SK-N-SH (cell line): ENCODE measurements around the gene SOX11. TPM values are rescaled to one million over a fixed set of nuclear protein-coding genes. Genes with fewer than 3 reads are reported as not detected.

ENCODE experiments used
- CTCF ChIA-PET: fragments of 300-600, 350-600 bp; formaldehyde crosslinking; extraction: SDS; loops from one replicate; lab custom pipeline; 2021; lab: Yijun Ruan, JAX
- POLR2A ChIA-PET: fragments of 350-600 bp; sonication (Branson Sonifier 250); formaldehyde crosslinking; extraction: SDS; loops from one replicate; lab custom pipeline; 2020; ENCODE audit warnings: antibody characterized with exemption, inconsistent platforms; lab: Yijun Ruan, JAX
- DNase-seq: peaks from one replicate; pipeline ENCODE4 v3.0.0; 2012
- H2AFZ ChIP-seq: fragments of 200-600 bp; sonication (generic); 2 replicates; pipeline ENCODE4 v1.8.1; 2016; ENCODE audit warnings: antibody characterized with exemption, mild to moderate bottlenecking, low read depth
- H3F3A ChIP-seq: fragments of 200-600 bp; sonication (generic); replicated peaks from 2 replicates; pipeline ENCODE3; 2016; ENCODE audit warnings: antibody characterized with exemption, mild to moderate bottlenecking; ENCODE audit not compliant: insufficient read depth
- H3K27ac ChIP-seq, 2 experiments: fragments of 200-500 bp in 1 of 2; fragments of 200-600 bp in 1 of 2; sonication (Bioruptor generic) in 1 of 2; sonication (generic), shearing (Covaris generic) in 1 of 2; 2 replicates each; pipeline versions ENCODE4 v1.5.1 to v1.6.1; 2014 to 2016; ENCODE audit warnings: low read depth in 2 of 2, inconsistent platforms in 1 of 2, low read length in 1 of 2, mild to moderate bottlenecking in 1 of 2, mixed read lengths in 1 of 2
- H3K27me3 ChIP-seq: fragments of 200-600 bp; sonication (generic), shearing (Covaris generic); 2 replicates; pipeline ENCODE4 v1.6.1; 2016; ENCODE audit warnings: mixed run types; ENCODE audit not compliant: insufficient read depth
- H3K36me3 ChIP-seq, 2 experiments: fragments of 200-500 bp in 1 of 2; fragments of 200-600 bp in 1 of 2; sonication (Bioruptor generic) in 1 of 2; sonication (generic) in 1 of 2; replicated peaks in 1 of 2; 2 replicates each; pipeline versions ENCODE3 to v1.5.1; 2014 to 2016; ENCODE audit warnings: low read length in 1 of 2, mild to moderate bottlenecking in 1 of 2; ENCODE audit not compliant: insufficient read depth in 2 of 2, control insufficient read depth in 1 of 2
- H3K4me1 ChIP-seq, 2 experiments: fragments of 200-500 bp in 1 of 2; fragments of 200-600 bp in 1 of 2; sonication (Bioruptor generic) in 1 of 2; sonication (generic), shearing (Covaris generic) in 1 of 2; 2 replicates each; pipeline versions ENCODE4 v1.5.1 to v1.6.1; 2014 to 2016; ENCODE audit warnings: low read depth in 1 of 2, low read length in 1 of 2, mixed run types in 1 of 2; ENCODE audit not compliant: insufficient read depth in 2 of 2, control insufficient read depth in 1 of 2
- H3K4me2 ChIP-seq: fragments of 200-600 bp; sonication (generic), shearing (Covaris generic); 2 replicates; pipeline ENCODE4 v1.6.1; 2017; ENCODE audit warnings: mixed run types
- H3K4me3 ChIP-seq, 2 experiments: fragments of 200-500 bp in 1 of 2; fragments of 200-600 bp in 1 of 2; sonication (Bioruptor generic) in 1 of 2; sonication (generic), shearing (Covaris generic) in 1 of 2; 2 replicates each; pipeline versions ENCODE4 v1.5.1 to v1.8.1; 2014 to 2016; ENCODE audit warnings: low read depth in 2 of 2, inconsistent platforms in 1 of 2, low read length in 1 of 2, mild to moderate bottlenecking in 1 of 2, mixed read lengths in 1 of 2, moderate library complexity in 1 of 2
- H3K79me2 ChIP-seq: fragments of 200-600 bp; sonication (generic); 2 replicates; pipeline ENCODE4 v1.8.1; 2017; ENCODE audit warnings: mild to moderate bottlenecking; ENCODE audit not compliant: insufficient read depth
- H3K9ac ChIP-seq: fragments of 200-600 bp; sonication (generic); 2 replicates; pipeline ENCODE4 v1.6.1; 2017; ENCODE audit warnings: mixed run types
- H3K9me2 ChIP-seq: fragments of 200-600 bp; sonication (generic); 2 replicates; pipeline ENCODE4 v1.6.1; 2017; ENCODE audit warnings: mixed run types
- H3K9me3 ChIP-seq: fragments of 200-600 bp; sonication (generic); 2 replicates; pipeline ENCODE4 v1.6.1; 2017; ENCODE audit warnings: mixed run types, mild to moderate bottlenecking, moderate library complexity
- H4K20me1 ChIP-seq: fragments of 200-600 bp; sonication (generic); 2 replicates; pipeline ENCODE4 v1.6.1; 2017; ENCODE audit warnings: mild to moderate bottlenecking, mixed run types; ENCODE audit not compliant: insufficient read depth
- CHD2 ChIP-seq: fragments of 150-350 bp; IDR thresholded peaks from 2 replicates; pipeline ENCODE4 v1.6.1; 2018; ENCODE audit warnings: low read length; ENCODE audit not compliant: partially characterized antibody
- ELF1 ChIP-seq: IDR thresholded peaks from 2 replicates; pipeline ENCODE4 v1.4.0; 2012
- EP300 ChIP-seq, 2 experiments: IDR thresholded peaks; 2 replicates each; pipeline versions ENCODE4 v1.4.0 to v1.6.1; 2012; ENCODE audit warnings: borderline replicate concordance in 1 of 2, low read depth in 1 of 2, low read length in 1 of 2
- EZH2phosphoT487 ChIP-seq: fragments of 200-600 bp; sonication (generic); IDR thresholded peaks from 2 replicates; pipeline ENCODE4 v1.6.1; 2017; ENCODE audit warnings: low read depth, mixed run types, mild to moderate bottlenecking, antibody characterized with exemption, moderate library complexity, borderline replicate concordance
- FOXJ3 ChIP-seq: sonication (generic); formaldehyde crosslinking; IDR thresholded peaks from 2 replicates; pipeline ENCODE4 v1.5.1; 2020; ENCODE audit warnings: mild to moderate bottlenecking, missing genetic modification reagents
- FOXM1 ChIP-seq: IDR thresholded peaks from 2 replicates; pipeline ENCODE4 v1.4.0; 2012; ENCODE audit warnings: low read depth, mild to moderate bottlenecking
- GATA2 ChIP-seq: sonication (generic); formaldehyde crosslinking; IDR thresholded peaks from 2 replicates; pipeline ENCODE4 v1.5.0; 2020; ENCODE audit warnings: mild to moderate bottlenecking, missing genetic modification reagents
- MAX ChIP-seq: IDR thresholded peaks from 2 replicates; pipeline ENCODE4 v1.4.0; 2012; ENCODE audit warnings: low read depth
- MXI1 ChIP-seq: IDR thresholded peaks from 2 replicates; pipeline ENCODE4 v1.6.1; 2012; ENCODE audit warnings: mild to moderate bottlenecking, low read depth, low read length, improper control_type of control experiment
- NFIC ChIP-seq: IDR thresholded peaks from 2 replicates; pipeline ENCODE4 v1.4.0; 2012; ENCODE audit warnings: borderline replicate concordance
- RAD21 ChIP-seq: IDR thresholded peaks from 2 replicates; pipeline ENCODE4 v1.6.1; 2012; ENCODE audit warnings: mild to moderate bottlenecking, low read length
- RCOR1 ChIP-seq: fragments of 150-350 bp; IDR thresholded peaks from 2 replicates; pipeline ENCODE4 v1.6.1; 2017; ENCODE audit warnings: antibody characterized with exemption, low read length
- REST ChIP-seq: IDR thresholded peaks from 2 replicates; pipeline ENCODE4 v1.6.1; 2012; ENCODE audit warnings: mild to moderate bottlenecking, low read depth, low read length, moderate library complexity
- TEAD4 ChIP-seq: IDR thresholded peaks from 2 replicates; pipeline ENCODE4 v1.4.0; 2012; ENCODE audit warnings: mild to moderate bottlenecking, borderline replicate concordance; ENCODE audit not compliant: insufficient read depth
- YY1 ChIP-seq: IDR thresholded peaks from 2 replicates; pipeline ENCODE4 v1.4.0; 2012; ENCODE audit warnings: low read depth, mild to moderate bottlenecking
- WGBS: methylation state at CpG from one replicate; pipeline ENCODE4 v1.1.6; 2017; ENCODE audit warnings: low lambda C conversion rate; 5-methylcytosine and 5-hydroxymethylcytosine counted together
- polyA plus RNA-seq, 3 experiments: library from polyadenylated mRNA; depleted of rRNA; stranded (reverse); fragments of >200 nt; gene quantifications; 2 replicates each; pipeline ENCODE4 v1.2.3, GENCODE V29; 2012

The SOX11 gene
- polyA plus RNA-seq, 1 of the 3 experiments (the other 2 are of a cell fraction): 3.4 TPM

GRCh38 chr2:5713101-5713500, 20.9 kb downstream of the SOX11 start:
- Histone ChIP-seq H3K79me2 (no peaks in the 10 kb centered on the region), H3K9me3 (no peaks in the 10 kb centered on the region), H3K36me3 (no peaks in the 10 kb centered on the region), H3K27me3 (no peaks in the 10 kb centered on the region), H3K4me2 (no peak overlapping the region), H3K4me1 (no peaks in the 10 kb centered on the region), H3K27ac (no peak overlapping the region)
- no peak for DNase-seq
- 9% methylated on average over 2 of the region's 2 CpGs for WGBS
- POLR2A ChIA-PET: no interaction called here
- no peak for TF ChIP-seq RAD21
- no peak for TF ChIP-seq REST
- TF ChIP-seq MXI1: no peak
- no peak for TF ChIP-seq FOXM1
- TF ChIP-seq EP300 (IDR thresholded peaks at IDR 0.05; ENCODE audit: borderline replicate concordance in 1 of 2, low read depth in 1 of 2, low read length in 1 of 2): no peak
- TF ChIP-seq MAX: no peak
- no peak for TF ChIP-seq TEAD4
- TF ChIP-seq GATA2: no peak
- TF ChIP-seq EZH2phosphoT487: no peak
- no peak for TF ChIP-seq ELF1
- no peak for TF ChIP-seq CHD2
- TF ChIP-seq, all 33 proteins: peak for 0
- Histone ChIP-seq H3F3A (no peaks in the 10 kb centered on the region), H4K20me1 (no peaks in the 10 kb centered on the region), H3K4me3 (no peak overlapping the region), H3K9ac (no peak overlapping the region), H3K9me2 (no peaks in the 10 kb centered on the region), H2AFZ (no peak overlapping the region)
- CTCF ChIA-PET: no interaction called here

- DNase-seq: no peak
- Histone ChIP-seq H3K79me2 (no peaks in the 10 kb centered on the region), H3K9me3 (no peaks in the 10 kb centered on the region), H4K20me1 (no peaks in the 10 kb centered on the region), H3K4me2 (no peak overlapping the region), H3K4me3 (no peak overlapping the region), H3K9me2 (no peaks in the 10 kb centered on the region), H3K4me1 (no peaks in the 10 kb centered on the region), H3K36me3 (no peaks in the 10 kb centered on the region), H3K27ac (no peak overlapping the region), H3K9ac (no peak overlapping the region), H2AFZ (no peak overlapping the region), H3F3A (no peaks in the 10 kb centered on the region), H3K27me3 (no peaks in the 10 kb centered on the region)
- CTCF ChIA-PET: no interaction called here
- 33% methylated on average over 4 of the region's 4 CpGs for WGBS
- TF ChIP-seq TEAD4 (no peak), RCOR1 (no peak), FOXM1 (no peak), YY1 (no peak), NFIC (no peak), RAD21 (no peak), FOXJ3 (CRISPR knock-in tag) (no peak)
- POLR2A ChIA-PET: no interaction called here
These were observed 27.6 kb downstream of the SOX11 start for GRCh38 chr2:5719629-5720334.
